Sigmoid colon (tissue), 7 donors: ENCODE measurements around the gene SMARCA2. TPM values are rescaled to one million over a fixed set of nuclear protein-coding genes. Genes with fewer than 3 reads are reported as not detected.

Experiments used
- DNase-seq: peaks from one replicate; pipeline ENCODE4 v3.0.0-alpha.2; 2019
- H3K27ac ChIP-seq, 4 donors: fragments of 200-600 bp; sonication (generic); one replicate each; pipeline ENCODE4 v1.5.1; 2016 to 2019; ENCODE audit warnings: mild to moderate bottlenecking in 1 of 4
- H3K27me3 ChIP-seq, 3 donors: fragments of 200-600 bp; sonication (generic); one replicate each; pipeline ENCODE4 v1.5.1; 2019; ENCODE audit warnings: mild to moderate bottlenecking in 1 of 3
- H3K36me3 ChIP-seq, 4 donors: fragments of 200-600 bp; sonication (generic); one replicate each; pipeline ENCODE4 v1.5.1; 2016 to 2019
- H3K4me1 ChIP-seq, 4 donors: fragments of 200-600 bp; sonication (generic); one replicate each; pipeline ENCODE4 v1.5.1; 2017 to 2019
- H3K4me3 ChIP-seq, 4 donors: fragments of 200-600 bp; sonication (generic); one replicate each; pipeline ENCODE4 v1.5.1; 2017 to 2019; ENCODE audit warnings: mild to moderate bottlenecking in 2 of 4, moderate library complexity in 1 of 4
- H3K9me3 ChIP-seq, 4 donors: fragments of 200-600 bp in 3 of 4; sonication (generic) in 3 of 4; one replicate each; pipeline versions ENCODE4 v1.5.1 to v1.6.1; 2013 to 2019
- CTCF ChIP-seq, 4 experiments: fragments of 450-650 bp in 3 of 4; fragments of 200-600 bp in 1 of 4; IDR thresholded peaks; one replicate each; pipeline ENCODE4 v1.5.1; 2016 to 2019; ENCODE audit warnings: antibody characterized with exemption in 4 of 4, mild to moderate bottlenecking in 3 of 4, moderate library complexity in 2 of 4
- EP300 ChIP-seq, 4 donors: sonication (generic); formaldehyde crosslinking; IDR thresholded peaks; one replicate each; pipeline ENCODE4 v1.6.1; 2017; ENCODE audit warnings: antibody characterized with exemption in 4 of 4
- POLR2A ChIP-seq, 2 donors: fragments of 450-650 bp; IDR thresholded peaks; one replicate each; pipeline ENCODE4 v1.6.1; 2016; ENCODE audit warnings: antibody characterized with exemption in 2 of 2, mild to moderate bottlenecking in 2 of 2, moderate library complexity in 2 of 2
- POLR2AphosphoS5 ChIP-seq, 4 donors: sonication (generic); formaldehyde crosslinking; IDR thresholded peaks; one replicate each; pipeline ENCODE4 v1.6.1; 2017; ENCODE audit warnings: antibody characterized with exemption in 4 of 4
- whole genome bisulfite sequencing, 2 donors: extraction: QIAGEN DNeasy Blood & Tissue Kit; methylation state at CpG; one replicate each; pipeline ENCODE4 v1.1.7; 2013; 5-methylcytosine and 5-hydroxymethylcytosine counted together
- intact Hi-C: fragments of 100-400 bp; cut with DNase I; formaldehyde crosslinking; loops from one replicate; pipeline ENCODE4 v1.15.1; 2023
- polyA plus RNA-seq, 3 donors: library from polyadenylated mRNA; stranded (reverse); fragments of 200-250 nt; gene quantifications; one replicate each; pipeline ENCODE4 v1.2.3, GENCODE V29; 2013
- total RNA-seq, 4 donors: library from RNA; depleted of rRNA; stranded (reverse); fragments of >200 nt; gene quantifications; one replicate each; pipeline ENCODE4 v1.1.0, GENCODE V29; 2016
- donor health status: healthy with polysubstance abuse.
- donor health status: Bipolar disorder and iron deficiency.
- donor health status: healthy.

SMARCA2 gene
- total and polyA plus RNA-seq, 7 donors = 32.1 to 209 (median 75.0) TPM

GRCh38 chr9:2229109-2229721 is 214.1 kb downstream of the SMARCA2 start:
- Histone ChIP-seq H3K27me3 (no peaks in the 10 kb centered on the region), H3K4me1 (peaks cover 0 to 31% (median 7%) of the 10 kb centered on the region in 4 donors), H3K27ac (no peak overlapping the region), H3K4me3 (no peak overlapping the region), H3K9me3 (no peaks in the 10 kb centered on the region), H3K36me3 (no peaks in the 10 kb centered on the region)
- DNase-seq = no peak
- 61 to 84% methylated on average over 3 of the region's 3 CpGs for WGBS, 2 donors
- intact Hi-C loops = no loop called here
- TF ChIP-seq EP300 (IDR thresholded peaks at IDR 0.05) (no peak), POLR2AphosphoS5 (IDR thresholded peaks at IDR 0.05) (no peak), CTCF (IDR thresholded peaks at IDR 0.05) (no peak), POLR2A (IDR thresholded peaks at IDR 0.05) (no peak)

DNA sequence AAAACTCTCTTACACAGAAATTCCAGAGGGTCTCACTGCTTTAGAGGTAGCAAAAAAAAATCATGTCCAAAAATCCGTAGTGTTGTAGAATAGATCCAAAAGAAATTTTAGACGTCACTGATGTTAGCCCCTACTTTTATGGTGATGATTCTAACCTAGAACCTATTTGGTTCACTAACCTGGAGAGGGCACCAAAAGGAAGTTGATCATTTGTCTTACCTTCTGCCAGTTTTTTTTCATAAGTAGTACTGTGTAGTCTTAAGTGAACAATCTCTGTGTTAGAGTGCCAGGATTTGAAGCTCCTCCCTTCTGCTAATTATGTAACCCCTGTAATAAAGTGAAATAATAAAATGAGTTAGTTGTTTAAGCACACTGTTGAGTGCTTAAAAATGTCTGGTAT is 215.2 kb downstream of the SMARCA2 start:
- TF ChIP-seq POLR2AphosphoS5 (IDR thresholded peaks at IDR 0.05) (no peak), CTCF (IDR thresholded peaks at IDR 0.05) (no peak), POLR2A (IDR thresholded peaks at IDR 0.05) (no peak), EP300 (IDR thresholded peaks at IDR 0.05) (no peak)
- DNase-seq = no peak
- WGBS, 2 donors = 82 to 91% methylated on average over 2 of the region's 2 CpGs
- H3K27ac ChIP-seq = no peak overlapping the region
- H3K27me3 ChIP-seq = no peaks in the 10 kb centered on the region
- peaks cover 0 to 43% (median 15%) of the 10 kb centered on the region in 4 donors for H3K4me1 ChIP-seq
- intact Hi-C loops = loop anchor here (10.0 kb wide), 1 partner anchor 216 kb away; the partner anchor contains the start of gene SMARCA2
- H3K36me3 ChIP-seq = no peaks in the 10 kb centered on the region
- no peaks in the 10 kb centered on the region for H3K9me3 ChIP-seq
- no peak overlapping the region for H3K4me3 ChIP-seq

GRCh38 chr9:2231101-2231500 is 216.0 kb downstream of the SMARCA2 start:
- Histone ChIP-seq H3K9me3 (no peaks in the 10 kb centered on the region), H3K4me3 (no peak overlapping the region), H3K4me1 (peaks cover 0 to 45% (median 15%) of the 10 kb centered on the region in 4 donors), H3K27me3 (no peaks in the 10 kb centered on the region), H3K36me3 (no peaks in the 10 kb centered on the region), H3K27ac (no peak overlapping the region)
- DNase-seq = no peak
- intact Hi-C loops = loop anchor here (10.0 kb wide), 1 partner anchor 216 kb away; the partner anchor contains the start of gene SMARCA2
- no peak for TF ChIP-seq POLR2A (IDR thresholded peaks at IDR 0.05)
- no peak for TF ChIP-seq CTCF (IDR thresholded peaks at IDR 0.05)
- TF ChIP-seq POLR2AphosphoS5 (IDR thresholded peaks at IDR 0.05) = no peak
- no peak for TF ChIP-seq EP300 (IDR thresholded peaks at IDR 0.05)
- WGBS, 2 donors = 94 to 97% methylated on average over 1 of the region's 1 CpG

GRCh38 chr9:2231829-2232228 is 216.7 kb downstream of the SMARCA2 start:
- H3K27me3 ChIP-seq = no peaks in the 10 kb centered on the region
- no peaks in the 10 kb centered on the region for H3K9me3 ChIP-seq
- no peaks in the 10 kb centered on the region for H3K36me3 ChIP-seq
- intact Hi-C loops = loop anchor here (10.0 kb wide), 1 partner anchor 217 kb away; the partner anchor contains the start of gene SMARCA2
- no peak for DNase-seq
- H3K4me3 ChIP-seq = no peak overlapping the region
- TF ChIP-seq POLR2AphosphoS5 (IDR thresholded peaks at IDR 0.05) (peak in 1 of 4 donors; percentile 16), POLR2A (IDR thresholded peaks at IDR 0.05) (no peak), EP300 (IDR thresholded peaks at IDR 0.05) (no peak), CTCF (IDR thresholded peaks at IDR 0.05) (no peak)
- 67 to 82% methylated on average over 2 of the region's 2 CpGs for WGBS, 2 donors
- peaks cover 0 to 45% (median 15%) of the 10 kb centered on the region in 4 donors for H3K4me1 ChIP-seq
- H3K27ac ChIP-seq = peak overlapping the region in 2 of 4 donors; percentile 20 to 66
